ENCODE results near the gene SLC35F1. TPM values are rescaled to one million over a fixed set of nuclear protein-coding genes. Genes with fewer than 3 reads are reported as not detected.

The SLC35F1 gene
- total and polyA plus RNA-seq, 9 donors, result 0.08 to 2.5 (median 0.24) TPM; not detected in 1

DNA sequence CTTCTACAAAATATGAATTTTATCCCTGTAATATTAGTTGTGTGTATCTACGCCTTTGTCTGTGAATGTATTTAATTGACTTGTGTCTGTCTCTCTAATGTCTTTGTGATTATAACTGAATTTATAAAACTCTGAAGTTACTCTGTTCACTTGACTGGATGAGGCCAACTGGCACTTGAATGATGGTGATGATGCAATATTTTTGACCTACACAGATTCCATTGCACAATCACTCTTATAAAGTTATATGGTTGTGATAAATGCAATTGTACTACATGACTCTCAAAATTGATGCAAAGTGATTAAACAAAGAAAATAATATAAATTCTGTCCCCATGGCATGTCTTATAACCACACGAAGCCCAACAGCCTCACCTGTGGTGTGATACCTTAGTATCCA, 353.8 kb downstream of the SLC35F1 start:
- TF ChIP-seq, protein P1, sequence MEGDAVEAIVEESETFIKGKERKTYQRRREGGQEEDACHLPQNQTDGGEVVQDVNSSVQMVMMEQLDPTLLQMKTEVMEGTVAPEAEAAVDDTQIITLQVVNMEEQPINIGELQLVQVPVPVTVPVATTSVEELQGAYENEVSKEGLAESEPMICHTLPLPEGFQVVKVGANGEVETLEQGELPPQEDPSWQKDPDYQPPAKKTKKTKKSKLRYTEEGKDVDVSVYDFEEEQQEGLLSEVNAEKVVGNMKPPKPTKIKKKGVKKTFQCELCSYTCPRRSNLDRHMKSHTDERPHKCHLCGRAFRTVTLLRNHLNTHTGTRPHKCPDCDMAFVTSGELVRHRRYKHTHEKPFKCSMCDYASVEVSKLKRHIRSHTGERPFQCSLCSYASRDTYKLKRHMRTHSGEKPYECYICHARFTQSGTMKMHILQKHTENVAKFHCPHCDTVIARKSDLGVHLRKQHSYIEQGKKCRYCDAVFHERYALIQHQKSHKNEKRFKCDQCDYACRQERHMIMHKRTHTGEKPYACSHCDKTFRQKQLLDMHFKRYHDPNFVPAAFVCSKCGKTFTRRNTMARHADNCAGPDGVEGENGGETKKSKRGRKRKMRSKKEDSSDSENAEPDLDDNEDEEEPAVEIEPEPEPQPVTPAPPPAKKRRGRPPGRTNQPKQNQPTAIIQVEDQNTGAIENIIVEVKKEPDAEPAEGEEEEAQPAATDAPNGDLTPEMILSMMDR (IDR thresholded peaks at IDR 0.05), result no peak
- TF ChIP-seq EP300 (IDR thresholded peaks at IDR 0.05), result no peak
- no peak for TF ChIP-seq POLR2A (IDR thresholded peaks at IDR 0.05)

DNA sequence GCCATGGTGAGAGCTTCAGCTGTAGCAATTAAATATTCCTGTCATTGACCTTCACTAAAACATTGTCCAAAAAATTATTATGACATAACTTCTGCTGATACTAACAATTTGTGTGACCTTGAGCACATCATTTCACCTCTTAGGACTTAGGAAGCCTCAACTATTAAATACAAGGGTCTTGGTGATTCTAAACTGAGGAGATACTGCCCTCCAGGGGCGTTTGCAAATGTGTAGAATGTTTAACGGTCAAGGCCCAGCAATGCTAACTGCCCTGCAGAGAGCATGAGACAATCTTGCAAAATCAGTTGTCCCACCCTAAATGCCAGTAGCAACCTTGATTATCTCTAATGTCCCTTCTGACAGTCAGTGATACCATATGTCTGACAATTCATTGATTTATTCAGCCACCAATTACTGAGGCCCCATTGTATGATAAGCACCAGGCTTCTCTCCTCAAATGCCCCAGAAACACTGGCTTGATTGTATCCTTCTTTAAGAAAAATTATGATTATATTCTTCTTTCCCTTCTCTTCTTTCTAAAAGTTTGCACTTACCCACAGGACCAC, 356.9 kb downstream of the SLC35F1 start:
- no peak overlapping the region for H3K27ac ChIP-seq
- H3K9me3 ChIP-seq, result no peaks in the 10 kb centered on the region
- no peak overlapping the region for H3K4me3 ChIP-seq
- 7 to 9% (median 8%) methylated on average over 2 of the region's 2 CpGs for WGBS, 3 donors
- no peak for TF ChIP-seq POLR2A (IDR thresholded peaks at IDR 0.05)
- TF ChIP-seq EP300 (IDR thresholded peaks at IDR 0.05), result no peak
- TF ChIP-seq, protein P1 (IDR thresholded peaks at IDR 0.05), result no peak
- intact Hi-C loops (cut with DNase I), result no loop called here
- H3K4me1 ChIP-seq (ENCODE audit: insufficient read depth), result peaks cover 1% of the 10 kb centered on the region
- DNase-seq, result no peak
- H3K27me3 ChIP-seq, result no peaks in the 10 kb centered on the region
- no peaks in the 10 kb centered on the region for H3K36me3 ChIP-seq

More for the DNA sequence above, 353.8 kb downstream of the SLC35F1 start:
- Histone ChIP-seq H3K4me1 (ENCODE audit: insufficient read depth) (peaks cover 1% of the 10 kb centered on the region), H3K27me3 (no peaks in the 10 kb centered on the region), H3K36me3 (no peaks in the 10 kb centered on the region), H3K27ac (no peak overlapping the region), H3K4me3 (no peak overlapping the region), H3K9me3 (no peaks in the 10 kb centered on the region)
- WGBS, 3 donors, result 93 to 96% (median 93%) methylated on average over 2 of the region's 2 CpGs
- intact Hi-C loops (cut with DNase I), result no loop called here
- no peak for DNase-seq

DNA sequence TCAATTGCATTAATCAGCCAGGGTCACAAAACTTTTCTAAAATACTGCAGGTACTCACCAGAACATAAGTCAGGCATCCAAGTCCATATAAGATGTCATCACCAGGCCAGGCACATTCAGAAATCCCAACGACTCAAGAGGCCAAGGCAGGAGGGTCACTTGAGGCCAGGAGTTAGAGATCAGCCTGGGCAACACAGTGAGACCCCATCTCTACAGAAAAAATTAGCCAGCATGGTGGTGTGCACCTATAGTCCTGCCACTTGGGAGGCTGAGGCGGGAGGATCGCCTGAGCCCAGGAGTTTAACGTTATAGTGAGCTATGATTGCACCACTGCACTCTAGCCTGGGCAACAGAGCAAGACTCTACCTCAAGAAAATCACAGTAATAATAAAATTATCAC, 362.6 kb downstream of the SLC35F1 start:
- 84 to 88% (median 86%) methylated on average over 4 of the region's 4 CpGs for WGBS, 3 donors

DNA sequence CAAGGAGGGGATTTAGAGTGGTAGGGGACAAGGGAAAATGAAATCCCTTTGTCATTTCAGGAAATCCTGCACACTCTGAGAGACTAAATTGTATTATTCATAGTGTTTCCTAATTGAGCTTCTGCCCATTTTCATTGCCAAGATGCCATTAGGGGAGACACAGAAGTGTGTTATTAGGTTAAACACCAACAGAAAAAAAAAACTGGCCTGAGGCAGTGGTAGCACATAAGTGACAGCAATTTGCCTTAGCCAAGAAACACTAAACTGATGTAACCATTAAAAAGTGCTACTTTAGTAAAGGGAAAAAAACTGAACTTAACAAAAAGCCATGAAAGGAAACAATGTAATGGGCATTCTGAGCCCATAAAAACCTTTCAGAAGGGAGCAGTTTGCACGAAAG, 370.6 kb downstream of the SLC35F1 start:
- no peaks in the 10 kb centered on the region for H3K9me3 ChIP-seq
- no peak for TF ChIP-seq POLR2A (IDR thresholded peaks at IDR 0.05)
- no peak for TF ChIP-seq EP300 (IDR thresholded peaks at IDR 0.05)
- TF ChIP-seq, protein P1 (IDR thresholded peaks at IDR 0.05), result no peak
- H3K4me3 ChIP-seq, result no peak overlapping the region
- H3K4me1 ChIP-seq (ENCODE audit: insufficient read depth), result no peaks in the 10 kb centered on the region
- WGBS, 3 donors, result 52 to 70% (median 70%) methylated on average over 1 of the region's 1 CpG
- DNase-seq, result no peak
- intact Hi-C loops (cut with DNase I), result no loop called here
- H3K36me3 ChIP-seq, result no peaks in the 10 kb centered on the region
- H3K27ac ChIP-seq, result no peak overlapping the region
- no peaks in the 10 kb centered on the region for H3K27me3 ChIP-seq

More for the DNA sequence above, 362.6 kb downstream of the SLC35F1 start:
- H3K27me3 ChIP-seq, result no peaks in the 10 kb centered on the region
- no peak overlapping the region for H3K27ac ChIP-seq
- no peak for DNase-seq
- TF ChIP-seq, protein P1 (IDR thresholded peaks at IDR 0.05), result no peak
- TF ChIP-seq EP300 (IDR thresholded peaks at IDR 0.05), result no peak
- TF ChIP-seq POLR2A (IDR thresholded peaks at IDR 0.05), result no peak
- intact Hi-C loops (cut with DNase I), result no loop called here
- no peaks in the 10 kb centered on the region for H3K4me1 ChIP-seq (ENCODE audit: insufficient read depth)
- H3K36me3 ChIP-seq, result no peaks in the 10 kb centered on the region
- no peaks in the 10 kb centered on the region for H3K9me3 ChIP-seq
- H3K4me3 ChIP-seq, result no peak overlapping the region
